Measurements from ENCODE around the gene PAX1.

The PAX1 gene

DNA sequence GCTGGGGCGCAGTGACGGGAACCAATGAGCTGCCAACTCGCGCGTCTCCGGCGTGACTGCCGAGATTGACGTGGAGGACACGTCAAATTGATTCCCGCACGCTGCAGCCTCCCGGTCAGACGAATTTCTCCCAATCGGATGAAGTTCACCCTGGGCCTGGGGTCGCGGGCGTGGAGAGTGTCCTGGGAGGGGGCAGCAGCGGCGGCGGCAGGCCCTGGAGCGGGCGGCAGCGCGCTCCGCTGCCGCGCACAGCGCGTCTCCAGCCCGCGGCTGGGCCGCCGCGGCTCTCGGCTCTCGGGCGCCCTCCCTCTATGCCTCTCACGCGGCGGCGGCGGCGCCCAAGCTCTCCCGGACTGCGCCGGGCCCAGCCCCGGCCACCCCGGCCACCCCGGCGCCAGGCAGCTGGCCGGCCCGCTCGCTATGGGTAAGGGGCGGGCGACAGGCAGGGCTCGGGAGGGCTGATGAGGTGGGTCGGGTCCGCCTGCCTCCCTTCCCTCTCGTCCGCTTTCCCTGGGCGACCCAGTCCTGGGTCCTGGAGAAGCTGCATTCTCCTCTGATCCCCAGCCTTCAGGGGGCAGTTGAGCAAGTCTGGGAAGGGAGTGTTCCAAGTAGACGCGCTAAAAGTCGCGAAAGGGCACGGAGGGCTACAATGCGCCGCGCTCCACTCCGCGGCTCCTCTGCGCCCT lies at the start of gene PAX1:
TSS of gene PAX1 (plus strand) at position 90 of the 686 bp plus-strand sequence. CDS start at position 139, 49 bp downstream.
- DNase-seq (ENCODE audit: low spot score) = peak; percentile 31

DNA sequence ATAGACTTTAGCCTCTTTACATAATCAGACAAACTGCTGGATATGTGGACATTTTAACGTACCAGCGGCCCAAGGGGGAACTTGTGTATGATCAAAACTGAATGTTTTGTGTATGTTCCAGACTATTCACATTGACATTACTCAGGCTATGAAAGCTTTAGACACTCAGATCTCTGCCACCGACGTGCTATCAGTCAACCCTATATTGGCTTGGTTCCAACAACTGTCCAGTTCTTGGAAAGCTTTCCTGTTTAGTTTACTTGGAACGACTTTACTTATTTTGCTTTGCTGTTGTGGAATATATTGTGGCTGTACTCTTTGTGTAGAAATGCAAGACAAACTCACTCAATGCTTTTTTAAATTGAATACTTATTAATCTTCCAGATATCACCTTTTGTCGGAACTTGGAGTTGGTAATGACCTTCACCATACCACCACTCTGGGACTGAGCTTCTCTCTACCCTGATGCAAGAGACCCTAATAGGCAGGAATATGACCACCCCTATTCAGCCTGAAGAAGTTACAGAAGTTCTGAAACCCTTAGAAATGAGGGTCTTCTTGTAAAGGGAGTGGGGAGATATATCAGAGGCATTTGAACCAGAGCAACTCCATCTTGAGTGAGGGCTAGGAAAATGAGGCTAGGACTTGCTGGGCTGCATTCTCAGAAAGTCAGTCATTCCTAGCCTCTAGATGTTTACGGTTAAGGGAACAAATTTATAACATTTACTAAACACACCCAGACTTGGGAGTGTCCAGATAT lies 49.0 kb upstream of the PAX1 start:
- no peak for DNase-seq (ENCODE audit: low spot score)

DNA sequence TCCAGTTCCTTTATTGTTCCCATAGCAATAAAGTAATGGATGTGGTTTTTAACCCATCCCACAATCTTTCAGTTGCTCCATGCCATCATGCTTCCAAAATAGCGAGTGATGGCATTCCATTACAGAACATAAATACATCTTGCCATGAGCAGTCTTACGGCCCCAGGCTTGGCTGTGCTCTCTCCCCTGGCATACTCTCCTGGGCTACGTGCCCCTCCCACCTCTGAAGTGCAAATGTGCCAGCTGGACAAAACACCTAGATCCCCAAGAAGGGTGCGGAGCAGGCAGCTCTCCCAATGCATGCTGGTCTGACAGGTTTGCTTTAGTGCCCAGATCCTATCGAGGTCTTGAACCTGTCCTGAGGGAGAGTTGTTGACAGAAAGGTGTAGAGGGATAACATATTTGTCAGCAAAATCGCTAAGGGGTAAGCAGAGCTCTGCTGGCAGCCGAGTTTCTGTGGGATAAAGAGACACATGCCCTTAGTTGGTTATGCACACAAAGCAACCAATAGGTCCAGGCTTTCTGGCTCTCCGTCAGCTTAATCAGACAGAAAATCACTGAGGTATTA lies 43.9 kb upstream of the PAX1 start:
- no peak for DNase-seq (ENCODE audit: low spot score)

DNA sequence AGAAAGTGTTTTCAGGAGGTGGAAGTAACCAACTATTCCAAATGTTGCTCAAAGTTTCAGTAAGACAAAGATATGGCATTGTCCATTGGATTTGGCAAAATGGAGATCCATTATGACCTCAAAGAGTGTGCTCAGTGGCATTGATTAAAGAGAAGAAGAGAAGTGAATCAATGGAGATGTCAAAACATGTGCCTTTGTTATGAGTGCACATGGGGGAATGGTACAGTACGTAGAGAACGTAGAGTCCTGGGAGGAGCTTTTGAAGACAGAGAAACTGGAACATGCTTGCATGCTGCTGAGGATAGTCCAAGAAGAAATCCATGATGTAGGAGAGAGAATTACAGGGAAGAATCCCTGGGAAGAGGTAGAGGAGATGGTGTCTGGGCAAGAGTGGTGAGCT lies 42.0 kb upstream of the PAX1 start:
- DNase-seq (ENCODE audit: low spot score) = no peak

DNA sequence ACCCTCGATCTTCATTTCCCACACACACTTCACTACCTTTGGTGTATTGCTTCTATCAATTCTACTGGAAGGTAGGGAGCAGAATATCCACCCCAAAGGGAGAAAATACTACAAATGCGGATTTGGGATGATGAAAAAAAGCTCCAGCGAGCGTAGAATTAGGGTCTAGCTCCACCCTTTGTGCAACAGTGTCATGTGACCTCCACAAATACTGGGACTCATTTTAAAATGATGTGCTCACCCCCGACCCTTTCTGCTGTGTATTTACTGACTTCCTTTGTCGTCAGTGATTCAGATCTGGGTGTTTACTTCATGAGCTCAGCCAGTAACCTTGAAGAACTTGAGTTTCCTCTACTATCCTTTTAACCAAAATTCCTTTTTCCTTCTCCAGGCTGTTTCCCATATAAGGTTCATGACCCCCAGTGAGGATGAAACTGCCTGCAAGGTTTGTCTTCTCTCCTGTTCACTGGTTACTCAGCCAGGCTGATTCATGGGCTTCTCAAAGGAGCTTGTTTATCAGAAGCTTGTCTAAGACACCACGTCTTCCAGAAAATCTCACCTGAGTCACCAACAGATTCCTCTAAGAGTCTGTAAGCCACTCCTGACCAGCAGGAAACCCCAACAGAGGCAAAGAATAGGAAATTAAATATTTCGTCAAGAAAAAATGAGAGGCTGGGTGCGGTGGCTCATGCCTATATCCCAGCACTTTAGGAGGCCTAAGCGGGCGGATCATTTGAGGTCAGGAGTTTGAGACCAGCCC lies 39.6 kb upstream of the PAX1 start:
- DNase-seq (ENCODE audit: low spot score) = no peak

DNA sequence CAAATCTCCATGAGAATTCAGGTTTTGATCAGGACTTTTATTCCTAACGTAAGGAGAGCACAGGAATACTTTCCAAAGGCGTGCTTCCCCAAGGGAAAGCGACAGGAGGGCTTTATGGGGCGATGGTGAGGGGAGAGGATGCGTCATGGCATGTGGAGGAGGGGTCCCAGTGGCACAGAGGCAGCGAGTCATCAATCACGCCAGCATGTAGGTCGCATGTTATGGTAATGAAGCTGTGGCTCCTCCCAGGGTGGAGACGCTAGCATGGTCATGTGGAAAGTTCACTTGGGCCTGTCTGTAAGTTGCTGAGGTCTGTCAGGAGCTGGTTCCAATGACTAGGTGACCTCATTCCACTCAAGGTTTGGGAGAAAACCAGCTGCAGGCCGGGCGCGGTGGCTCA lies 35.3 kb upstream of the PAX1 start:
- DNase-seq (ENCODE audit: low spot score) = no peak

DNA sequence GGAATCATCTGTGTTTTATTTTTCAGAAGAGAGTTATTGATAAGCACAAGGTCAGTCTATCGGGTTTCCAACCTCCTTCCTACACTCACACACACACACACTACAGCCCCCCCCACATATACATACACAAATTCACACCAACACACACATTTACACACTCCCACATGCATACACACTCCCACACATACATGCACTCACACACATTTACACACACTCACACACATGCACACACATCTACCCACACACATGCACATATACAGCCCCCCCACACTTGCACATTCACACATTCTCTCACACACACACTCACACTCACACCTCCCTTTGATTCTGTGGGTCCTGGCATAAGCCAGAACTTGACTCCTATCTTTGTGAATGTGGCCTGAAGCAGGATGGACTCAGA lies 34.5 kb upstream of the PAX1 start:
- DNase-seq (ENCODE audit: low spot score) = no peak

DNA sequence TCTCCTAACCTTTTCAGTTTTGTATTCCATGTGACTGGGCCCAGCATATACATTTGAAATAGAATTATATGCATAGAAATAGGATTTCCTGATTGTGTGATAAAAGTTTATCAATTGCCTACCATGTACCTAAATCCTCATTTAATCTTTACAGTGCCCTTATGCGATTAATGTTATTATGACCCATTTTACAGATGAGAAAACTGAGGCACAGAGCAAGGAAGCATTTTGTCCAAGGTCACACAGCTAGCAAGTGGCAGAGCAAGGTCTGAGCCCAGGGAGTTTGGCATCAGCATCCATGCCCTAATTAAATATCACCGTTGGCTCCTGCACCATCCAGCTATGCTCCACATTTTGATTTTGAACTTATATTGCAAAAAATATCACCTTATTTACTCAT lies 28.2 kb upstream of the PAX1 start:
- no peak for DNase-seq (ENCODE audit: low spot score)

DNA sequence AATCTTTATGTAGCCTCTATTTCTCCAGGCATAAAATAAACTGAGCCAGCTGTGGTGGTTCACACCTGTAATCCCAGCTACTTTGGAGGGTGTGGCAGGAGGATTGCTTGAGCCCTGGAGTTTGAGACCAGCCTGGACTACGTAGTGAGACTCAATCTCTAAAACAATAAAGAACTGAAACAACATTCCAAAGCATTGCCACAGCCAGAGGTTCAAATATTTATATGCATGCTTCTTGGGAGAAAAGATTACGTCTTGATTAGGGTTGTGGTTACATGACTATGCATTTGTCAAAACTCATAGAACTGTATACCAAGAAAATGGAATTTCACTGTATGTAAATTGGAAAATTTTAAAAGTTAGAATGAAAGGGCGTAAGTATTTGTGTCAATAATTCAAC lies 27.7 kb upstream of the PAX1 start:
- no peak for DNase-seq (ENCODE audit: low spot score)

DNA sequence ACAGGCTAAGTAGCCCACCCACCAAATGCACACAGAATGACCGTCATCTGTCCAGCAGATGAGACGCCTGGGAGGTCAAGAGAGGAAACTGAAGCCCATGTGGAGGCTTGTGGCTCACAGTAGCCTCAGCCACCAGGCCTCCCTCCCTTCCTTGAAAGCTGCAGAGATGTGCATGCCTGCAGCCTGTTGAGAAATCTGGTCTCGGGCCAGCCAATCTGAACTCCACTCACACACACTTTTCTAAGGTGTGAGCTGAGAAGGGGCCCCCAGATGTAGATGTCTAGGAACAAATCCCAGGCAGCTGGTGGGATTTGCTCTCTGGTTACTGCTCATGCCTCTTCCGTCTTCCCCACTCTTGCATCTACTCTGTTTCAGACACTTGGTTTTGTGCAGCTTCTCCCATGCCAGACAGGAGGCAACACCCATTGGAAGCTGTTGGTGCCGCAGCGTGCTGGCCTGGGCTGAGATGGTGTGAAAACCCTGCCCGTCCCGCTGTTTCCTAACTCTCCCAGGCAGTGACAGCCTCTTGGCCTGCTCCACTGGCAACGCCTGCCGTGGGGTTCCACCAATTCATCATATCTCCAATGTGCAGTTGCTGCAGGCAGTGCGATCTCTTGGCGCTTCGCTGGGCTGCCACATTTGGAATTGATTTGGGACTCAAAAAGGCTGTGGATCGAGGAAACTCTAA lies 24.1 kb upstream of the PAX1 start:
- DNase-seq (ENCODE audit: low spot score) = peak; percentile 39

DNA sequence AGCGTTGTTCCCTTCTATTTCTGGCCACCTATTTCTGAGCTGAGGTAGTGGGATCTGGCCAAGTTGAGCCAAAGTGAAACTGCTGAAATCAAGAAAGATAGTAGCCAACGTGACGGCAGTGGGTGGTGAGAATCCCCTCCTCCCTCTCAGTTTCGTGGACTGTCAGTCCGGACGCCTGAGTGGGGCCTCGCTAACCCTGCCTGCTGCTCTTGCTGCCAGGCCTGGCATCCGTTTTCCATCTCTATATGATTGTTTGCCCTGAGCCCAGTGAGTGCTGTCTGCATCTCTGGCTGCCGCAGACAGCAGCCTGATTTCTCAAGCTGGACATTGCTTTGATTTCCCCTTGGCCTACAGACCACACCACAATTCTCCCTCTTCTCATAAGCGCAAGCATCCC lies 23.5 kb upstream of the PAX1 start:
- no peak for DNase-seq (ENCODE audit: low spot score)

DNA sequence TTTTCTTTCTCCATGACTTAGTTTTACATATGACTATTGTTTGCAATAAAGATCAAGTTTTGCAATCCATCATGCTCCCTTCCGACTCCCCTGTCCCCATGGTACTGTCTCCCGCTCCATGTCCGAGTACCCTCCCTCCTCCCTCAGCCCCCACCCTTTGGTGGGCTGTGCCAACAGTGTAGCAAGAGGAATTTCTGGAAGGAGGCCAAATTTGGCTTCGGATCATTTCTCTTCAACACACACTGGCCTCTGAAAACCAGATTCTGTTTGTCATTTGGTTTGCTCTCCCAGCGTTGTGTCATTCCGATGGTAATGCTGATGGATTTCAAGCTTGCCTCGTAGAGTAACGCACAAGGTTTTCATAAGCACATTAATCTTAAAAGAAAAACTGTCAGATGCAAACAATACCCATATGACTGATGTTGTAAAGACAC lies 22.9 kb upstream of the PAX1 start:
- no peak for DNase-seq (ENCODE audit: low spot score)

DNA sequence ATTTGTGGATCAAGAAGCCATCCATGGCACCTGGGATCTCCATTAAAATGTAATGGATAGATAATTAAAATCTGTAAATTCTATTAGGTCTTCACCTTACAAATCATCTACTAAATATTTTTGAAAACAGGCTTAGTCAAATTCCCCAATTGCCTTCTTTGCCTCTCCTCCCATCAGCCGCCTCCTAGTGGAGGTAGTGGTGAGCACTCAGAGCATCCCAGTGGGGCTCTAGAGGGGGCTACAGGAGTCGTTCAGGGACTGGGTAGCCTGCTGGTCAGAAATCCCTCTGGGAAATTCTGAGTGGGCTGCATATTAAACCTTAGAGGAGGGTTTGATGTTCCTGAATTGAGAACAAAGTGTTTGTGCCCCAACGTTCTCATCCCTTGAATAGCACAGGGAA lies 20.8 kb upstream of the PAX1 start:
- DNase-seq (ENCODE audit: low spot score) = no peak

DNA sequence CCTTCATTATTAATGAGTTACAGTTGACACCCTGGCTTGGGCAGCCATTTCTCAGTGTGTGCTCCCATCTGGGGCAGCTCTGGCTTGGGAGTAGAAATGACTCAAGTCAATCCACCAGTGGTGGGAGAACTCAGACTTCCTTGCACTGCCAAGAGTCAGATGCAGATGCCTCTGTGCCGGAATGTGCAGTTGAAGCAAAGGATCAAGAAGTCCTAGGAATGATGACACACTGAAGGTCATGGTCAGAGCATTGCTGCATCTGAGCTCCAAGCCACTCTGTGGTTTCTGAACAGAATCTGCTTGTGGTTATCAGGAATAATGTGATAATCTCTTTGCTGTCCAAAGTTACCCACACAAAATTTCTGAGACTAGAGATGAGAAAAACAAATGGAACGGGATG lies 19.5 kb upstream of the PAX1 start:
- no peak for DNase-seq (ENCODE audit: low spot score)

DNA sequence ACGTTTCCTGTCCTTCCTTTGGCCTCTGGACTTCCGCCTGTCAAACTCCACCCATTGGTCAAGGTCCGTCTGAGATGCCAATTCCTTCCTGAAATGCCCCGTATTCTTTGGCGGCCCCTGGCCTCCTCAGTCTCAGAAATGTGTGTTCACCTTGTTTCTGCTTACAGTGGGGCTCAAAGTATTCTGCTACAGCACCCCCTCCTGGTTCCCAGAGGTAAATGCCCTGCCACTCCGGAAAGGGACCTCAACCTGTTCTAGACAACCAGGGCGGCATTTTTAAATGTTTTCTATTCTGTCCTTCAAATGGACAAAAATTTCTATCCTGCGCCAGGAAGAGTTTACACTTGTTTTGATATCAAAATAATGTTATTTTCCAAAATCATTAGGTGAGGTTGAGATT lies 12.1 kb upstream of the PAX1 start:
- no peak for DNase-seq (ENCODE audit: low spot score)

DNA sequence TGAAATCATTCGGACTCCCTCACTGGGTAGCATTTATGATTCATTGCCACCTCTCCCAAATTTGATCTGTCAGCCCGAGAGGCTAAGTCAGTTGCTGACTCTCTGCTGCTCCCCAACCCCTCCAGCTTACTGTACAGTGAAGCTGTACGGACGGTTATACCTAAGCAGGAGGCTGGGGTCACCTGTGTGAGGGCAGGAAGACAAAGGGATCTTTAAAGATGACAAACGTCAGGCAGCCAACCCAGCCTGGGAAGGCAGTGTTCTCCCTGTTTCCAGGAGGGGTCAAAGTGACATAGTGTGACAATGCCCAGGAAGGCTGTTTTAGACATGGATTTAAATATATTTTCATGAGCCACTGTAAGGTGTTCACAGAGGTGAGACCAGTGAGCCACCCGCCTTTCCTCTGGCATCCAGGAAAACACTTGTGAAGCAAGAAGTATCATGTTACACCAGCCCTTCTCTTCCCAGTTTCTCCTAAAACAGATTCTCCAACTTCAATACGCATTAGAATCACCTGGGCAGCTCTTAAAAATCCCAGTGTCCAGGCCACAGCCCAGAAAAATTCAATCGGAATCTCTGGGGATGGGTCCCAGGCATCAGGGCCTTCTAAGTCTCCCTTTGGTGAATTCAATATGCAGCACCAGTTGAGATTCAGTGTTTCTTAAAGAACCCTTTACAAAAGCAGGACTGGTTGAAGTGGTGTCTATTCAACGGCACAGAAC lies 6.8 kb upstream of the PAX1 start:
- no peak for DNase-seq (ENCODE audit: low spot score)

DNA sequence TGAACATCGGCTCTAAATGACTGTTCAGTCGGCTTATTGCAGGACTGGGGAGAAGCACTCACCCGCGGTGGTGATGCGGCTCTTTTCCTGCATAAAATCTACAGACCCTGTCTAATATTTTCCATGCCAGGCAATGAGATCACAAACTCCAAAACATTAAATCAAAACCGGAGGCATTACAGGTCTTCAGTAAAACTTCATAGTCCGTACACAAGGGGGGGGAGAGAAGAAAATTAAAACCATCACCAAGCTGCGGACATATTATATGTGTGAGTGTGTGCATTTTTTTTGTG lies 6.3 kb upstream of the PAX1 start:
- no peak for DNase-seq (ENCODE audit: low spot score)

DNA sequence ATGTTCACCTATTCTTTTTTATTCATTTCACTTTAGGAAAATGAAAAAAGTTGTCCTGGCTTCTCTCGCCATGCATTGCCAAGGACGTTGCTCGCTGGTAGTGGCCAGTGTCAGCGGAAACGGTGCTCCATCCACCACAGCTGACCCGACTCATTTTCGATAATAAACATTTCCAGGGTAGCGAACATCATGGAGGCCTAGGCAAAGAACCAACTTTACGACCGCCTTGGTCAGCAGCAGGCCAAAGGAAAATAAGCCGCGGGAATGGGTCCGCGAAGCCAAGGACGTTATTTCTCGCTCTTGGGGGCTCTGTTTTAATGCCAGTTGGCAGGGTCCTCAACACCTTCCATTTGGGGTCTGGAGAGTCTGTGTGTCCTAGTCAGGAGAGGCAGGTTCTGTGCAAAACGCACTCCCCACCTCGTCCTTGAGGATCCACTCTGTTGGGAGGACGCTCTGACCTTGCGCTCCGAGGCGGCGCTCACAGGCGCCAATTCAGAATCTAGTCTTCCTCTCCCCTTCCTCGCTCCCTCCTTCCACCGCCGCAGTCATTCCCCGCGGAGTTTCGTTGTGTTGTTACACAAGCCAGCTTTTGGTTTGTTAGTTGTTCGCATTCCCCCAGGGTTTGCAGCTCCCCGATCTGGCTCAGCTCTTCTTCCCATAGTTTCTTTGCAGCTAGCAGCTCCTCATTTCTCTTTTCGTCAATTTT lies 4.1 kb upstream of the PAX1 start:
- DNase-seq (ENCODE audit: low spot score) = no peak

DNA sequence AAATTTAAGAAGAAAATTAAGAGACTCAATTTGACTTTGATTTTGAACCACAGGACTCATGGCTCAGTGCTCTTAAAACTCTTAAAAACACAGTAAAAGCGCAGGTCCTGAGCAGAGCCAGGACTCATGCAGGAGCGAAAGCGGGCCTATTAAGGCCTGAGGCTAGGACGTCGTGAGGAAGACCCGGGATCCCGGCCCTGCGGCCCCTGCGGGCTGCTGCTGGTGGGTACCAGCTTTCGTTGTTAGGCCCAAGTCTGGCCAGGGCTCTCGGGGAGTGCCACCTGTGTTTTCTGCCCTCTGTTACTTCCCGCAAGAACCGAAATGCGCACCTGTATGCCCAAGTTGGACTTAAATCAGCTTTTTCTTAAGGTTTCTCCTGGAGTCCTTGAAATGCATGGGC lies 3.4 kb upstream of the PAX1 start:
- no peak for DNase-seq (ENCODE audit: low spot score)

DNA sequence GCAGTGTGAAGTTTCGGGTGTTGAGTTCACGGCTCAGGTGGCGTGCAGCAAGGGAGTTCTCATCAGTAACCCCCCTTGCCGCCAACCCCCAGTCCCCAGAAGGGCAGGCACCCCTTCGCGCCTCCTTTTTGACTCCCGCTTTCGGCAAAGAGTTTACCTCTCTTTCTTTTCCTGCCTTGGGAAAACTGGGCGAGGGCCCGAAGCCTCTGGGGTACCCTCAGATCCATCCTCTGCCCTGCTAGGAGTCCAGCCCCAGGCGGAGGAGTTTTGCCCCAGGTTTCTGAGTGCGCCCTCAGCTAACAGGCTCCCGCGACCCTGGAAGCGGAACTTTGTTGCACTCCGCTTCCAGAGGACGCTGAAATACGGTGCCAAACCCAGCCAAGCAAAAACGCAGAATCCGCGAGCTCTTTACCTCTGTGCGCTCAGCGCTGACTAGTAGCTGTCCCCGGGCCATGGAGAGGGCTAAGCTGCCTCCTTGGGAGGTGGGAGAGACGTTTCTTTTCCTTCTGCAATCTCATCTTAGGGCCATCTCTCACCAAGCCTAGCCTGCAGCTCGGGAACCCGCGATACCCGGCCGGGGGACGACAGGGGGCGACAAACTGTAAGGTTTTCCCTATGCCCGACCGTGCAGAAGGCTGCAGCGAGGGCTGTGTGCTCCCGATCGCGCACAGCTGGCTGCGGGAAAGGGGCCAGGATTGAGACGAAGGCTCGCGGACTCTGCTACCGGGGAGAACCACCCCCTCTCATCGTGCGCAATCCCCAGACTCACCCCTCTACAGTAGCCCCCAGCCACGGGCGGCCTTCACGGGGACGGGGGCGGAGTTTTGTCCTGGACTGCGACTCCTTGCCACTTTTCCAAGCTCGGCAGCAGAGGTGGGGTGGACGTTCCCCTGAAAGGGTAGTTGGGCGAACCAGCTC lies 2.7 kb upstream of the PAX1 start:
- peak; percentile 82 for DNase-seq (ENCODE audit: low spot score)

Measured in GM03348 (cell line).